COLO829 (cell line): ENCODE results near the gene RHBDD3.

Experiments used
- DNase-seq: peaks from one replicate; pipeline ENCODE4 v3.0.0; 2012; ENCODE audit warnings: low spot score

Gene RHBDD3

DNA sequence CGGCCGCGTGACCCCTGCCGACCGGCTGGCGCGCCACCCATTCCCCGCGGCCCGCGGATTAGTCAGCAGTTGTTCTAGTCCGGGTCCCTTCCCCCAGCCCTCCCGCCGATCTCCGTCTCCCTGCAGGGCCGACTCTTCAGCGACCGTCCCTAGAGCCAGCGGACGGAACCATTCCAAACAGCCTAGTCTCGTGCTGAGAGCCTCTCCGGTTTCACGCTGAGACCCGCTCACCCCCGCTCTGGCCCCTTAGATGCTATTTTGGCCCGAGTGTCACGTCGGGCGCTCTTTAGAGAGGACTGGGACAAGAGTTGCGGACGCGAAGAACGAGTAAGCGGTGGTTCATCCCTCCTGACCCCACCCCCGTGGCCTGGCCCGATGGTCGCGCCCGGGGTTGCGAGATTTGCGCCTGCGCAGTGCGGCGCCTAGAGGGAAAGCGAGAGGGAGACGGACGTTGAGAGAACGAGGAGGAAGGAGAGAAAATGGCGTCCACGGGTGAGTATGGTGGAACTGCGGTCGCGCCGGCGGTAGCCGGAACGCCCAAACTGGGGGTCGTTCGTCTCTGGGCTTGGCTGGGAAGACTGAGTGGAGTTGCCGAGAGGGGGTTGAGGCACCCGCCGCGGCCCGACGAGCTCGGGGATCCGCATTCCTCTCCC lies at the start of gene RHBDD3, which contains the start of gene EWSR1:
Gene RHBDD3 (minus strand): TSS at position 124 of the 653 bp plus-strand sequence. CDS start 2,355 bp downstream, outside the sequence.
Gene EWSR1 (plus strand): TSS at position 411 of the 653 bp plus-strand sequence. CDS start 69 bp downstream, at position 480.
- DNase-seq = peak; percentile 99

GRCh38 chr22:29316141-29316828 lies 48.5 kb upstream of the RHBDD3 start:
- DNase-seq = no peak

DNA sequence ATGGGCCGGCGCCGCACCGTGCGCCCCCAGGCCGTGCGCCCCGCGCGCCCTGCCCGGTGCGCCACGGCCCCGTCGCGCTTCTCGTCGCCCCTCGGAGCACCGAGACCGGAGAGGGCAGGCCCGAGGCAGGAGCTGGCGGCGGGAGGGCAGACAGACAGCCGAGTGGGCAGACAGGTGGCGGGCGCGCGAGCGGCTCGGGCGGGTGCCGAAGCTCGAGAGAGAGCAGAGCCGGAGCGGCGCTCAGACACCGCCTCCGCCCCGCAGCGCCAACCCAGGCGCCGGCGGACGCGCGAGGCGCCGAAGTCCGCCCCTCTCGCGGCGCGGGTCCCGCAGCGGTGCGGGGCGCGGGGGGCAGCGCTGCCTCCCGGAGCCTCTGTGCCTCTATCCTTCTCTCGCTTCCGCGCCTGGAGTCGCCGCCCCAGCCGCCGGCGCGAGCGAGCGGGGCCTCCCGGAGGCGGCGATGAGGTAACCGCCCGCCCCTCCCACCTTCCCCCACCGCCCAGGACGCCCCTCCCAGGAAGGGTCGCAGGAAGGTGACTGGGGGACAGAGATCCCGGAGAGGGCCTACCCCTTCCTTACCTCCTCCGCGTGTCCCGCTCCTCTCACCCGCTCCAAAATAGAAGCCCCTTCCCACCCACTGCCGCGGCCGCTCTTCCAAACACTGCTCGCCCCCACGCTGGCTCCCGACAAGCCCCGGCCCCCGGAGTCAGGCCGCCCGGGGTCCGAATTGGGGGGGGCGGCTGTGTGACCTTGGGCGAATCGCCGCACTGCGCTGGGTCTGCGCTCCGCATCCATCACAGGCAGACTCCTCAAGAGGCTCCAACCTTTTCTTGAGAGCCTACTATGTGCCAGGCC lies 47.7 kb upstream of the RHBDD3 start, which contains the start of gene RASL10A:
Gene RASL10A (minus strand): TSS at position 412 of the 855 bp plus-strand sequence. CDS start 451 bp downstream, outside the sequence.
- DNase-seq = no peak

DNA sequence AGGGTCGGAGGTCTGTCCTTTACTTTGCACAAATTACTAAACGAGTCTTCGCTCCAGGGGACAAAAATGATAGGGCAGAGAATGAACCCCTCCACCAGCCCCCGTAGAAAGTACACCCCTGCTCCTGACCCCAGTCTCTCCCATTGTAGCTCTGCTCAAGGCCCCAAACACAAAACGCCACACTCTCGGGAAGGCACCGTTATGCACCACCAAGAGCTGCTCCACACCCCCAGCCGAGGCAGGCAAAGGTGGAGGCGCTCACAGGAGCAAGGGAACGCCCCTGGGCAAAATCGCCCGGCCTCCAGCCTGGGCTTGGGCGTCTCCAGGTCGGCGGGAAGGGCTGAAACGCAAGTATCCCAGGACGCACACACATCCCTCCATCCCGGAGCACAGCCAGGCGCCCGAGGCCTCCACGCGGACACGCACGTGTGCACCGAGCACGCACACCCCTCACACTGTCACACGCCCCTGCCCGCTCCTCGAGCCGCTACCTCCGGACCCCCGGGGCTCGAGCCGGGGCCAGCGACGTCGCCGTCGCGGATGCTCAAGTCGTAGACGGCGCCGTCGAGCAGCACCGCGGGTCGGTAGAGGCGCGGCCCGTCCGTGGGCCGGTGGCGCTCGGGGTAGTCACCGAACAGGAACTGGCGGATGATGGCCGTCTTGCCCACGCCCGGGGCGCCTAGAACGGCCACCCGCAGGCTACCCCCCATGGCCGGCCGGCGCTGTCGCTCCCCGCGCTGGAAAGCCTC lies 46.9 kb upstream of the RHBDD3 start:
- DNase-seq = no peak

DNA sequence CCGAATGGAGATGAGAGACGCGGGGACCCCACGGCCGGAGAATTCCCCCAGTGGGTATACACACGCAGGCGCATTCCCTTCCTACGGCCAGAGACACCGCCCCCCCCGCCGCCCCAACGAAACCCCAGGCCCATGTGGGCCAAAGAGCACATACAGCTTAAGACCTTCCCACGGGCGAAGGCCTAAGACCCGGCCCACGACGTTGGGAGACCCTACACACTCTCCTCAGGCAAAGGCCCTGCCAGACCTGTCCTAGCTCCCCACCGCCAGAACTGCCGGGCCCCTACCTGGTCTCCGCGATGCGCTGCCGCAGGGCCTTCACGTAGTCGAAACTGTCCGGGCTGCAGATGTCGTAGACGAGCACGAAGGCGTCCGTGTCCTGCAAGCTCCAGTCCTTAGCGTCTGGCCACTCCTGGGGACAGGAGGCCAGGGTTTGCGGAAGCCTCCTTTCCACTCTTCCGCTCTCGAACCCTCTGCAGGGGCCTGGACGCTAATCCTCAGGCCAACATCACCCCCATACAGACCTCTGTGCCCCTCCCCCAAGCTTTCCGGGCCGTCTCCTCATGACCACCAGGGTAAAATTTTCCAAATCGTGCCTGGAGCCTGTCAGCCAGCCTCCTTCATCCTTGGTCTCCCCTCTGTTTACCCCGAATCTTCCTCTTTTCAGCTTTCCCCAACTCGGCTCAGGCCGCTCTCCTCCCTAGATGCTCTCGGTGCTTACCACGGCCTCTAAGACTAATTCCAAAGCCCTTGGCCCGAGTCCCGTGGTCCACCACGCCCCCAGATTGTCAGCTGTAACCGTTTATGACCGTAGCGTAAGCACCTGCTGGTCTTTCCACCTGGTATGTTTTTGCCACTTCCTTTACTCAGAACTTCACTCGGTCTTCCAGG lies 46.0 kb upstream of the RHBDD3 start:
- no peak for DNase-seq

DNA sequence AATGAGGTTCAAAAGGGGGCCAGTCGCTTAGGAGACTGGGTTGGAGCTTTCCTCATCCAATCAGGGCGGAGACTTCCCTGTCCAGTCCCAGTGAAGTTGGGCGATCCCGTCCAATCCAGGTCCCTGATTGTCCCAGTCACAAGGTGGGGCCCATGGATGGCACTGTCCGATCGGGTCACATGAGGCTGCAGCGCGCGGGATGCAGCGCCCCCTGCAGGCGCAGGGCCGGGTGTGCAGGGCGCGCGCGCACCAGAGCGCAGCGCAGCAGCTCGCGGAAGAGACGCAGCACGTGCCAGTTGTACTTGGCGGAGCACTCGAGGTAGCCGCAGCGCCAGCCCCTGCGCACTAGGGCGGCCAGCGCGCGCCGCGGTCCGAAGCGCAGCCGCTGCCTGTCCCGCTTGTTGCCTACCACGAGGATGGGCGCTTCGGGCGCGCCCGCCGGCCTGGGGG lies 45.4 kb upstream of the RHBDD3 start:
- DNase-seq = peak; percentile 49

- DNase-seq = peak; percentile 71
Observed at GRCh38 chr22:29312218-29313125, 44.7 kb upstream of the RHBDD3 start.

GRCh38 chr22:29311464-29312217 lies 43.9 kb upstream of the RHBDD3 start:
- DNase-seq = no peak

DNA sequence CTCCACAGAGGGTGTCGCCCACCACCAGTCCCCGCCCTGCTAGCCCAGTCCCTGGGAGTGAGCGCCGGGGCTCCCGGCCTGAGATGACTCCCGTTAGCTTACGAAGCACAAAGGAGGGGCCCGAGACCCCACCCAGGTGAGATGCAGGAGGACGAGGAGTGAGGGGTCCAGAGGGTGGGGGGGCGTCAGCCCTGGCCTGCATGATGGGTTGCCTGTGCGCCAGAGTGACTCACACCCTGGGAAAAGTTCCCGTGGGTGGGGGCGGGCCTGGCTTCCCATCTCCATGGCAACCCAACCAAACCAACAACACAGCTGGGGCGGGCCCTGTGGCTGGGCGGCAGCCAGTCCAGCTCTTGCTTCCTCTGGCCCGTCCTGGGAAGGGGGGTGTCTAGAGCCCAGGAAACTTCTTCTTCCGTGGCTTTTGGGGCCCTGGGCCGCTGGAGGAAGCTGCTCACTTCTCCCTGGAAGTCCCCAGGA lies 43.1 kb upstream of the RHBDD3 start:
- peak; percentile 99 for DNase-seq

- DNase-seq = no peak
Observed at GRCh38 chr22:29310065-29310862, 42.5 kb upstream of the RHBDD3 start.

- DNase-seq = no peak
Observed at GRCh38 chr22:29309332-29310064, 41.7 kb upstream of the RHBDD3 start.

- DNase-seq = no peak
Observed at GRCh38 chr22:29308791-29309262, 41.0 kb upstream of the RHBDD3 start.

GRCh38 chr22:29308148-29308790 lies 40.5 kb upstream of the RHBDD3 start:
- DNase-seq = no peak

DNA sequence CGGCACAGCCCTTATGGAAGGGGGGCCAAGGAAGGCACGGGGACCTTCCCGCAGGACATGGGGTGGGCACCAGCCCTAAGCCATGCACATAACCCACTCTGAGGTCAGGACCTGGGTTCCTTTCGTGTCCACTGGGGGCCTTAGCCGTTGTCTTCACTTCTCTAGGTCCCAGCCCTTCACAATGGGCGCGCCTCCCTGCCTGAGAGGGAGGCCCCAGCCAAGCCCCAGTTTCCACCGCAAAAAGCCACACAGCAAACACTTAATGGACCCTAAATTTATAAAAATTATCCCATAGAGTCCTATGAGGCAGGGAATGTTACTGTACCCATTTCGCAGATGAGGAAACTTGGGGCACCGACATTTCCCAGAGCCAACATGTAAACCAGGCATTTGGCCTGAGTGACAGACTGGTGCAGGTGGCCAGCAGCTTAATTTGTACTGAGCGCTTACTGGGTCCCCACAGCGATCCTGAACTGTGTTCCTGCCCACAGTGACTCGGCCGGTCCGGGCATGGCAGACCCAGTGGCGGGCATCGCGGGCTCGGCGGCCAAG lies 39.9 kb upstream of the RHBDD3 start:
- no peak for DNase-seq

GRCh38 chr22:29306835-29307595 lies 39.2 kb upstream of the RHBDD3 start:
- peak; percentile 79 for DNase-seq
